Measurements from ENCODE around the gene SLC27A2.

- no peak for TF ChIP-seq CTCF (conservative IDR thresholded peaks at IDR 0.05; ENCODE audit: low read length)
- no peak for TF ChIP-seq EZH2phosphoT487 (IDR thresholded peaks at IDR 0.05; ENCODE audit: borderline replicate concordance, low read depth, low read length)
Observed at GRCh38 chr15:50235794-50236193, 53.8 kb downstream of the SLC27A2 start.
